NCI-H1092 treated with DMSO at 0.1 percent for 48 hours (cell line): ENCODE data around the gene SMIM36.
"Not testable (repeated sequence)": the region's sequence is repeated elsewhere in the genome, so short reads cannot be mapped to it uniquely, and the experiment has no call there.

Source experiments
- DNase-seq: peaks from one replicate; lab custom pipeline; 2025; lab: John Stamatoyannopoulos, UW

SMIM36 gene

DNA sequence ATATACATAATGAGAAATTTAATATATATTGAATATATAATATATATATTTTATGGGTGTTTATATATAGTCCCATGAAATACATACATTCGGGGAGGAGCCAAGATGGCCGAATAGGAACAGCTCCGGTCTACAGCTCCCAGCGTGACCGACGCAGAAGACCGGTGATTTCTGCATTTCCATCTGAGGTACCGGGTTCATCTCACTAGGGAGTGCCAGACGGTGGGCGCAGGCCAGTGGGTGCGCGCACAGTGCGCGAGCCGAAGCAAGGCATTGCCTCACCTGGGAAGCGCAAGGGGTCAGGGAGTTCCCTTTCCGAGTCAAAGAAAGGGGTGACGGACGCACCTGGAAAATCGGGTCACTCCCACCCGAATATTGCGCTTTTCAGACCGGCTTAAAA is 9.6 kb downstream of the SMIM36 start:
- DNase-seq: not testable (repeated sequence)

DNA sequence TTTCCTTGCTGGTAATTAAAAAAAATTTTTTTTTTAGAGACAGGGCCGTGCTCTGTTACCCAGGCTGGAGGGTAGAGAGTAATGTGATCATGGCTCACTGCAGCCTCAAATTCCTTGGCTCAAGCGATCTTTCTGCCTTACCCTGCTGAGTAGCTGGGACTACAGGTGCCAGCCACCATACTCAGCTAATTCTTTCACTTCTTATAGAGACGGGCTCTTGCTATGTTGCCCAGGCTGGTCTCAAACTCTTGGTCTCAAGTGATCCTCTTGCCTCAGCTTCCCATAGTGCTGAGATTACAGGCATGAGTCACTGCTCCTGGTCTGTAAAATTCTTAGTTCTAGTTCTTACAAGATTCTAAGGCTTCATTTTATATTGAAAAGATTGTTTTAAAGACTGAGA is 11.1 kb downstream of the SMIM36 start:
- no peak for DNase-seq

DNA sequence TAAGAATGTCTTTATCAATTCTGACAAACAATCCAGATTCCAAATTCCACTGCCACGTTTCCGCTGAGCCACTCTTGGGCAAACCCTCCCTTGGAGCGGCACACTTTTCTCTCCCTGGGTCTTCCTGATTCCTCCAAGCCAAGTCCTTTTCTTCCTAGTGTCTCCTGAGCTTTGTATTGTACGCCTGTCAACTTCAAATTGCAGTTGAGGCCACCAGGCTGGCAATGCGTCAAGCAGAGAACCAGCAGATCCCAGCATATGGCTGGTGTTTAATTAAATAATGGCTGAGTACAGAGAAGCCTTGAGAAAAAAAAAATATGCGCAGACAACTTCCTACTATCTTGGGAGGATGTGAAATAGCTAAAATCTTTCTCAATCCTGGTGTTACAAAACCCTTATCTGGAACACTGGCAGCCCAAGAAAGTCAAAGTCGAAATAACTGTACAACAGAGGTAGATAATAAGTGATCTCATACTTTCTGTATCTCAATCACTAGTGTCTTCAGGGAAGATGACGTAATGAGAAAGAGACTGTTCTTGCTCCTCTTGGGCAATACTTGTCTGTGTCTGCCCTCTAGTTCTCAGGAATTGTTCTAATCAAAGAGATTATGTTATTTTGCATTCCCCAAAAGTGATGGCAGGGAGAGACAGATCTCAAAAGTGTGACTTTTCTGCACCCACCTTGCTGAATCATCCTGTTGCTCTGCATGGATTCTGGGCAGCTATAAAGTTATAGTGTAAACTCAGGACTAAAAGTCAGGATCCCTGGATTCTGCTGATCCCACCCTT is 15.0 kb downstream of the SMIM36 start:
- DNase-seq: no peak

DNA sequence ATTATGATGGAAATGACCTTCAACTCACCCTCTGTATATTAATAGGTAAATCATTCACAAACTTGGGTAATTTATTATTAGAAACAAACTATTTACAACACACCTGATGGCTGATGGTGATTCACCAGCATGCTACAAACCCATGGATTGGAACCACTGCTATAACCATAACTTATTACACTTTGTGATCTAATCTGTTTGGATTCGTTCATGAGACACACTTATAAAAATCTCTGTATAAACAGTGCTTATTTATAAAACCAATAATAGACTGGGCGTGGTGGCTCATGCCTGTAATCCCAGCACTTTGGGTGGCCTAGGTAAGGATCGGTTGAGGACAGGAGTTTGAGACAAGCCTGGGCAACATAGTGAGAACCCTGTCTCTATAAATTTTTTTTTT is 16.0 kb downstream of the SMIM36 start:
- DNase-seq: no peak

DNA sequence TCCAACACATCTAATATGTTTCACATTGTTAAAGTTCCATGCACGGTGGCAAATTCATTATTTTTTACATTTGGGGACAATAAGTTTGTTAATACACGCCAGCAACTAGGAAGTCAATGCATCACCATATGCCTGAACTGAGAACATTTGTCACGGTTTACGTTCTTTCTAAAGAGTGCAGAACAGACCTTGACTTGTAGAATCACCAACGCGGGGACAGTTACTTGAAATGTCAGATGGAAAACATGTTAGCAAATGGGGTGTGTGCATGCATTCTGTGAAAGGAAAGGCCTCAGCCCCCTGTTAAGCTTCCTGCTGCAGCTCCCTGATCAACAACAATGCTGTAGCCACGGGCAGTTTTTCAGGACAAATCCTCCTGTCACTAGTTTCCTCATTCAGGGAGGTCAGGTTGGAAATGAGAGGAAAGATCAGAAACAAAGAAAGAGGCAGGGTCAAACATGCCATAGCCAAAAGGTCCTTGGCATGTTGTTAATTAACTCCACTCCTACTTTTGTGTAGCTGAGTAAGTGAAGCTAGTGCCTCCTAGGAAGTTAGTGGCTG is 18.4 kb downstream of the SMIM36 start:
- DNase-seq: no peak

DNA sequence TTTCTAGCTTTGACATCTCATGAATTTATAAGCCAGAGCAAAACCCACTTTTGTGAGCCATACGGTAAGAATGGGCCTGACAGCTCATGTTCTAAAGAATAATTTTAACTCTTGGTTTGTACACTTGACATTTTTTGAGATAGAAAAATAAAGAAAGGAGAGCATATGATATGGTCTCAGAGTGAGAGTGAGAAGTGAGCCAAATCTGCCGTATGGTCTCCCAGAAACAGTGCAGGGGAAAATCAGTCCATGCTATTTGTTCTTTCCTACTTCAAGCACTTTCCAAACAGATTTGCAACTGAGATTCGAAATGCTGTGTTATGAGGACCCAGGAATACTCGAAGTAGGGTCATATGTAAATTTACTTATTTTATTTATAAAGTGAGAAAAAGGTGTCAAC is 20.9 kb downstream of the SMIM36 start:
- no peak for DNase-seq

DNA sequence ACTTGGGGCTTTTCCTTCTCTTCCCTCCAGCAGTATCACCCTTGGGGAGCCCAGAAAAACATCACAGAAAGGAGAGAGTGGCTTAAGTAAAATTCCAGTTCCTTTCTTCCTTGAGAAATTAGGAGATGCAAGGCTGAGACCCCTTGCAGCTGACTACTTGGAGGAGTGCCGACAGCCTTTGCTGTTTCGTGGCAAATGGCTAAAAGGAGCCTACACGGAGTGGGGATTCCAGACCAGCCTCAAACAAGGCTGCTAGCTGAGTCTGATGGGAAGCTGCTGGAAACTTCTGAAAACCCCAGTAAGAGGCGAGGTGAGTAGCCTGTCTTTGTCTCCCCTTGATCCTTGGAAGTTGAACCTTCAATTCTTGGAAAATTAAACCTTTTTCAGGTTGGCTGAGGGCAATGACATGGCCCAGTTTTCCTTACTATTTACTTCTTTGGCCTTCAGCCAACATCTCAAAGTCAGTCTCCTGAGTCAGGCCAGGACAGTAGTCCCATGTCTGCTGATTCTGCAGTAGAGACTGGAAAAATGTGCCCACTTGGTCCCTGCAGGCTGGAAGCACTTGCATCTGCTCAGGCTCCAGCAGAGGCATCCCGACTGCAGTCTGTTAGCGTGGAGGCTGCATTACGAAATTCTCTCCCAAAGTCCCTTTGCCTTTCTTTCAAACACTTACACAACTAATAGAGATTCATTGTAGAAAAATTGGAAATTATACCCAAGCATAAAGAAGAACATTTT is 23.4 kb downstream of the SMIM36 start:
- DNase-seq: no peak

DNA sequence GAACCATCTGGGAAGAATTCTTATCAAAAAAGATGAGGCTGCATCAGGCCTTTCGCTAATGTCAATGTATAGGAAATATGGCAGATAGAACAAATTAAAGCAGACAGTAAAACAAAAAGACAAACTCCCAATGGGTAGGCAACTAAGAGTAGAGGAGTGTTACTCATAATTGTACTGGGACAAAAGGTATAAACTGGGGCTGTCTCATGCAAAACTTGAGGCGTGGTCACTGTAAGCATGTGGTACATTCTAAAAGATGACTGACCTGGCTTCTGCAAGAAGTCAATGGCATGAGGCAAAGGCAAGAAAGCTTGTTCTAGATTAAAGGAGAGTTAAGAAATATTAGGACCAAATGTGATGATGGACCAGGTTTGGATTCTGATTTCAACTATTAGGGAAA is 26.7 kb downstream of the SMIM36 start:
- no peak for DNase-seq

DNA sequence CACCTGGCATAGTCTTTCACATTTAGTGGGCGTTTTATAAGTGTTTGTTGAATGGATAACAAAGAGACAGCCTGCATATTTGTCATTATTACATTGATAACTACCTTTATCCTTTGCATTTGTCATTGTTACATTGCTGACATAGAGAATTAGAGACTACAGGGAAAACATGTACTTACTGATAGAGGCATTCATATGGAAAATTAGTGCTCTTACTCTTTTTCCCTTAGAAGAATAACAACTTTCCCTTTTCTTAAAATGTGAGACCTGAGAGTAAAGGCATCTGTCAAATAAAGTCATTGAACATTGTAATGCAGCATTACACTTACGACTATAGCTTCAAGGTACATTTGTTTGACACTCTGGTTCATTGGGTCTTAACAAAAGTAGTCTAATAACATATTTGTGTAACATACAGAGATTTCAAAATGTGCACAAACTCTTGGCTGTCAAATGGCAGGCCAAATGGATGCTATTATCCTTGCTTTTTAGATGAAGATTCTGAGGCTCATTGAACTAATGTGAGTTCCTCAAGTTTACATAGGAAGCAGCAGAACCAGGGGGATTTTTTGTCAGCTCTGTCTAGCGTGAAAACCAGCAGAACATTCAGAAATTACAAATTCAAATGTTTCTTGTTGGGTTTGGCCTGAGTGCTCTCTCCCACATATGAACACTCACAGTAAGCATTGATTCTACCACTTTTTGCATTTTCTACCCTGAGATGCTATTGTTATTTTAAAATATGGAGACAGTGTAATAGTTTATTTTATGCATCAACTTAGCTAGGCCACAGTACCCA is 28.5 kb downstream of the SMIM36 start:
- no peak for DNase-seq

DNA sequence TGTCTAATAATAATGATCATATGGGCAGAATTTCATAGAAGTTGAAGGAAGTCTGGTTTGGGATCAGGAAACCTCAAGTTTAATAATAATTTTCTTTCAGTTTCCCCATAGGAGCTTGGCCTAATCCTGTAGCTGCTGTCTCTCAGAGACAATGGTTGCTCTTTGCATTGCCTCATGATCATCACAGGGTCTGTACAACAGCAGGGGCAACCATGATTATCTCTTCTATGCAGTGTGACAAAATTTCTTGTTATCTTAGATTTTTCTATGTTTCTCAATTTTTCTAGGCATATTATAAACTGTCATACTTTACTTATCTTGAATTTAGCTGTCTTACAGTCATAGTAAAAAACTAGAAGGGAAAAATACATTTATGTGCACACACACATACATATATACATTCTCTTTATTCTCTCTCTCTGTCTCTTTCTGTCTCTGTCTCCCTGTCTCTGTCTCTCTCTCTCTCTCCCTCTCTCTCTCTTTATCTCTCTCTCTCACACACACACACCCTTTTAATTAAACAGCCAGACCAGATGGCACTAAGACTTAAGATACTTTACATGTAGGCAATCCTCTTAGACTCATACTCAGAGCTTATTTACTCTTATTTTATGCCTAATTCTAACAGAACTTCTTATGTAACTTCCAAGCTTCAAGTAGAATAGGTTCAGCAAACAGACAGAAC is 30.5 kb downstream of the SMIM36 start:
- no peak for DNase-seq

DNA sequence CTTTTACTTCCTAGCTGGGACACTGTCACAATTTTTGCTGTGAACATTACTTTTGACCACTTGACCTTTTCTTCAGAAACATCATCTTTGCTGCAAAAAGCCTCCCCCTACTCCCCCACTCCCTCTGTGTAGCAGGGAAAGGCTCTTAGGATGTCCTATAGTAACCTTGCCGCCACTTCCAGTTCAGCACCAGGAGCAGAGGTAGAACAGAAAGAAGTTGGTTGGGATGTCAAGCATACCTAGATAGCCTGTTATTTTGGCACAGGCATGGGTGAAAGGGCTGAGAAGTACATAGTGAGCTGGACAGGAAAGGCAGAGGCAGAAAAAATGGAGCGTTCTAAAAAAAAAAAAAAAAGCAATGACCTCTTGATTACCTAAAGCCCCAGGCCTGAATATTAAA is 31.3 kb downstream of the SMIM36 start:
- DNase-seq: no peak

DNA sequence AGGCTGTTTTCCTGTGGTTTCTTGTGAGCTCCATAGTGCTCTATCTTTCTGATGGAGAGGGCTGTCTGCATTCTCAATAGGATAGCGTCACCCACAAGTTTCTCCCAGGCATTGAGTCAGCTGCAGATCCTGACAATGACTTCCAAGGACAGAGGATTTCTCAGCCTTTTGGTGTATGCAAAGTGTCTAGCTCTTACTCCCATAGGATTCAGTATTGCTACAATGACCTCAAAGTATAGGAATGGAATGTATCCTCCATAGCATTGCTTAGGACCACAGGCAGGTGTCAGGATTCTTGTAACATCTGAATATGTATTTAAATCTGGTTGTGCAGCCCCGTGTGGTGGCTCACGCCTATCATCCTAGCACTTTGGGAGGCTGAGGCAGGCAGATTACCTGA is 32.3 kb downstream of the SMIM36 start:
- DNase-seq: no peak

DNA sequence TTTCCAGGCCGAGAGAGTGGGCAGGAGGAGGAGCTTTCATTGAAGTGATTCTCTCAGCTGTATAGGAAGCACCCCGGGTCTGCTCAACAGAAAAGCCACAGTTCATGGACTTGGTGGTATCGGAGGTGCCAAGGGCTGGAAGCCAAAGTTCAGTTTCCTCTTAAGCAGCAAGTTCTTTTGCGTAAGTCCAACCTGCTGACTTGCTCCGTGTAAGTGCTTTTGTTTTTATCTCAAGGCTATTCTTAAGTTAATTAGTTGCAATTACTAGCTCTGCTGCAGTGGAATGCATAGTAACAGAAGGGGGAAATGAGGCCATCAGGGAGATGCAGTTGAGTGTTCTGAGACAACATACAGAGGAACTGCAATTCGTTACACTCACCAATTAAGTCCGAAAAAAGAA is 44.6 kb downstream of the SMIM36 start:
- DNase-seq: no peak

DNA sequence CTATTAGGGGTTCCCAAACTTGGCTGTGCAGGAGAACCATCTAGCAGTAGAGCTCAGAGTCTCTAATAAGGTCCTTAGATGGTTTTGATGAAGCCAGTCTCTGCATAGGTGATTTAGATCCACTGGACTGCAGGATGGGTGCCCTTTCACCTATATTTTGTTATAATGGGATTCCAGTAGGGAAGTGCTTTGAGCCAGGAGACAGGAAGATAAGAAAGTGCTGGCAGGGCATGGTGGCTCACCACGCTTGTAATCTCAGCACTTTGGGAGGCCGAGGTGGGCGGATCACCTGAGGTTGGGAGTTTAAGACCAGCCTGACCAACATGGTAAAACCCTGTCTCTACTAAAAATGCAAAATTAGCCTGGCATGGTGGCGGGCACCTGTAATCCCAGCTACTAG is 45.5 kb downstream of the SMIM36 start:
- not testable (repeated sequence) for DNase-seq

DNA sequence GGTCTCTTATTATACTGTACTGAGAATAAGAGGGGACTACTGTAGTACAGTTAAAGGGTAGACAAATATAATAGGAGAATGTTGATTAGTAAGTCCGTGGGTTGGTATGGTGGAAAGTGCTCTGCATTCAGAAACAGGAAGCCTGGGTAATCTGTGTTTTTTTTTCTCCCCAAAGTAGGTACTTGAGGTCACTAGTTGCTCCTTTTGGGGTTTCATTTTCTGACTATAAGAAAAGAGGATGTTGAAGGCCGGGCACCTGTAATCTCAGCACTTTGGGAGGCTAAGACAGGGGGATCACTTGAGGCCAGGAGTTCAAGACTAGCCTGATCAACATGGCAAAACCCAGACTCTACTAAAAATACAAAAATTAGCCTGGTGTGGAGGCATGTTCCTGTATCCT is 47.7 kb downstream of the SMIM36 start:
- no peak for DNase-seq

DNA sequence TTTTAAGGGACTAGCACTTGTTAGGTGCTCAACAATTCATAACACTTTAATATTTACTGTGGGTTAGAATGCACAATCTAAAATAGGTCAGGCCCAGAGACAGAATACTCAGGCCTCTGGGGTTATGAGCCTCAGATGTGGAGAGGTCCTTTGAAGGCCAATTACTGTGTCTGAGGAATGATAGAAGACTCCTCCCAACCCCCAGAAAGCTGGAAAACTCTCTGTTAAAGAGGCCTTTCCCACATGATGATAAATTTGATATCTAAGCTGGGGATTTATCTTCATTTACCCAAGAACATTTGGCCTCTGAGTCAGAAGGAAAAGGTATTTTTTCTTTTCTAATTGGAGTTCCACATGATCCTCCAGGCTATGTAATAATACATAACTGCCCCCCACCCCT is 48.5 kb downstream of the SMIM36 start:
- DNase-seq: no peak

DNA sequence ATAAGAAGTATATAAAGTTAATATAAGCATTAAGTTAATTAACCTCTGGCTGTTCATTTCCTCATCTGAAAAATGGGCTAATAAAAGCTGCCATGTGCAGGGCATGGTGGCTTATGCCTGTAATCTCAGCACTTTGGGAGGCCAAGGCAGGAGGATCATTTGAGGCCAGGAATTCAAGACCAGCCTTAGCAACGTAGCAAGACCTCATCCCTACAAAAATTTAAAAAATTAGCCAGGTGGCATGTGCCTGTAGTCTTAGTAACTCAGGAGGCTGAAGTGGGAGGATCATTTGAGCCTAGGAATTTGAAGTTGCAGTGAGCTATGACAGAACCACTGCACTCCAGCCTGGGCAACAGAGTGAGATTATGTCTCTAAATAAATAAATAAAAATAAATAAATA is 49.0 kb downstream of the SMIM36 start:
- no peak for DNase-seq

DNA sequence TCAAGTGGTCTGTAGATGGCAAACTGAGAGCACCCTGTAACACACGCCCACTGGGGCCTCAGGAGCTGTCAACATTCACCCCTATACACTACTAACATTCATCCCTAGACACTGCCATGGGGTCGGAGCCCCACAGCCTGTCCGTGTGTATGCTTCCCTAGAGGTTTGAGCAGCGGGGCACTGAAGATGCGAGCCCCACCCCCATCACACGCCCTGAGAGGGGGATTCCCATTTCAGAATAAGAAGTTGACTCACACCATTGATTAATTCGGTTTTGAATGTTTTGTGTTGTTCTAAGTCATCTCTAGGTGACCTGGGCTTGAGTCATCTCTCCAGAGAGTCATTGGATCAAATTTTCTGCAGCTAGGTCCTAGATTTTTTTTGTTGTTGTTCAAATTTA is 52.3 kb downstream of the SMIM36 start:
- DNase-seq: no peak

DNA sequence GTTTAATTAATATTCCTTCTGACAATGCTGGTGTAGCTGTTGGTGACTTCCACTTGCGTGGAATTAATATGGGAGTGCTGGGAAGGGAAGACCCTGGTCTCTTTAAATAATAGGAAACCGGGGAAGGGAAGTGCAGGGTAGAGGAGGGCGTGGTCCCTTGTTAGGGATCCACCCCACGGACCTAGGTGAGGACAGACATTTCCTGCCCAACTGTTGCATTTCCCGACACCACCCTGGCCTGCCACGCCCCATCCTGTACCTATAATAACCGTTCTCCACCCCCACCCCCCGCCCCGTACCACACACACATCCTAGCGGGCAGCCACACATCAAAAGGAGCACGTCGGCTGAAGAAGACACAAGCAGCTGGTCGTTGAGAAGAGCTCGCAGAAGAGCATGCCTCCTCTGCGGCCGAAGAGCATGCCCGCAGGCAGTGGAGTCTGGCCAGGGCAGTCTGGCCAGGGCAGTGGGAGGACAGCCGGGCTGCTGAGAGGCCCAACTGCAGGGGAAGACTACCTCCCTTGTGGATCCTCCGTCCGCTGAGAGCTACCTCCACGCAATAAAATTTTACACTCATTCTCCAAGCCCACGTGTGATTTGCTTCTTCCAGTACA is 52.9 kb downstream of the SMIM36 start:
- DNase-seq: no peak

DNA sequence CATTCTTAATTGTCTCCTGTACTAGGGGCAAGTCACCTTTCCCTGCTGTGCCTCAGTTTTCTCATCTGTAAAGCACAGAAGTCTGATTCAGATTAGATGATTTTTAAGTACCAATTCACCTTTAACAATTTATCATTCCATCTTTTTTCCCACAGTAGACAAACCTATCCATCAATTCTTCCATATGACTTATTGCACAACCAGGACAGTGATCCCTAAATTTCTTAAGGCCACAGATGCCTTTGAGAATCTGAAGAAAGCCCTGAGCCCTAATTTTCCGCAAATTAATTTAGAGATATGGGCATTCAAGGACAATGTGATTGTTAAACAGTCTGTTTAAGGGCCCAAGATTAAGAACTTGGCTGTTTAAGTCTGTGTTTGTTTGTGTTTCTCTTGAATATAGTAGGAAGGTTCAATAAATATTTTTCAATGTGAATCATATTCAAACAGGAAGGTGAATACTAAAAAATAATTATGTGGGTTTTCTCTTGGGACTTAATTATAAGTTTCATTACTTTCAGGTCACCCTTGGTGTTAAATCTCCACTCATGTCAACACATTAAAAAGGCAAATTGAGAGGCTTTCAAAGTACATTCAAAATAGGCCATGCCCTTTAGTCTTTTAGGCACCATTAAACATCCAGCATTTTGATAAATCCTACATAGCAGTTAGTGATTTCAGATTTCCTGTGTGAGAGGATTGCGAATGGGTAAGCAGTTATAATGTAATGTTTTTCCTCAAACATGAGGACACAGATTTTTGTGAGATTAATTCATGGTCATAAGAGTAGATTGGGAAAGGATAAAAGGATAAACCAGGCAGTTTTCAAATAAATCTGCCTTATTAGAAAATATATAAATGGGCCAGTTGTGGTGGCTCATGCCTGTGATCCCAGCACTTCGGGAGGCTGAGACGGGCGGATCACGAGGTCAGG is 54.7 kb downstream of the SMIM36 start:
- no peak for DNase-seq
